Measurements from ENCODE around the gene ARHGAP12. TPM values are rescaled to one million over a fixed set of nuclear protein-coding genes. Genes with fewer than 3 reads are reported as not detected.

Gene ARHGAP12
- total and polyA plus RNA-seq, 2 donors from 2014 or later, result 15.0 to 30.9 TPM

GRCh38 chr10:31830887-31831286, 97.7 kb downstream of the ARHGAP12 start:
- no peak for TF ChIP-seq CTCF (IDR thresholded peaks at IDR 0.05; ENCODE audit: borderline replicate concordance, extremely low read depth, insufficient read depth)
- intact Hi-C loops (cut with DNase I), result no loop called here
- H3K9me3 ChIP-seq (ENCODE audit: control insufficient read depth in 2 of 3, insufficient read depth in 1 of 3, low read length in 3 of 3), result no peaks in the 10 kb centered on the region
- H3K27me3 ChIP-seq (ENCODE audit: control insufficient read depth, insufficient read depth, low read length), result no peaks in the 10 kb centered on the region
- no peak overlapping the region for H3K4me3 ChIP-seq (ENCODE audit: low read length in 3 of 3)
- H3K4me1 ChIP-seq (ENCODE audit: control insufficient read depth in 2 of 3, insufficient read depth in 2 of 3, low read depth in 1 of 3, low read length in 3 of 3), result no peaks in the 10 kb centered on the region
- no peak overlapping the region for H3K9ac ChIP-seq (ENCODE audit: low read length in 3 of 3)
- H3K36me3 ChIP-seq (ENCODE audit: control insufficient read depth in 2 of 3, insufficient read depth in 3 of 3, low read length in 3 of 3), result no peaks in the 10 kb centered on the region
- FAIRE-seq, result no peak
- H3K27ac ChIP-seq (ENCODE audit: low read depth in 2 of 2, low read length in 2 of 2), result no peak overlapping the region
- DNase-seq, result peak in 1 of 5 donors; percentile 5

DNA sequence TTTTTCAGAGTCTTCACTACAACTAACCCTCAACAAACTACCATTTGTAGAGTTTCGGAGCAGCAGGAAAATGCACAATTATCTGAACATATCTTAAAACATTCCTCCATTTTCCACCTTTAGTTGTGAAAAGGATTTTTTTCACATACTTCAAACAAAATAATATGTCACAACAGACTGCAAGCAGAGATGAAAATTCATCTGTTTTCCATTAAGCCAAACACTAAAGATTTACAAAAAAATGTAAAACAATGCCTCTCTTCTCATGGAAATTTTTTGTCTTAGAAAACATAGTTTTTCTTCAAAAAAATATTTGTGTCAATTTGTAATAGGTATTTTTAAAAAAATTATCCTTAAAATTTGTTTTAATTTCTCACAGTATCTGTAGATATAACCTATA, 98.9 kb downstream of the ARHGAP12 start:
- Histone ChIP-seq H3K27me3 (ENCODE audit: control insufficient read depth, insufficient read depth, low read length) (no peaks in the 10 kb centered on the region), H3K9ac (ENCODE audit: low read length in 3 of 3) (no peak overlapping the region), H3K4me3 (ENCODE audit: low read length in 3 of 3) (no peak overlapping the region), H3K9me3 (ENCODE audit: control insufficient read depth in 2 of 3, insufficient read depth in 1 of 3, low read length in 3 of 3) (no peaks in the 10 kb centered on the region), H3K4me1 (ENCODE audit: control insufficient read depth in 2 of 3, insufficient read depth in 2 of 3, low read depth in 1 of 3, low read length in 3 of 3) (no peaks in the 10 kb centered on the region), H3K27ac (ENCODE audit: low read depth in 2 of 2, low read length in 2 of 2) (no peak overlapping the region), H3K36me3 (ENCODE audit: control insufficient read depth in 2 of 3, insufficient read depth in 3 of 3, low read length in 3 of 3) (no peaks in the 10 kb centered on the region)
- DNase-seq (no peak), FAIRE-seq (peak; percentile 17)
- intact Hi-C loops (cut with DNase I), result no loop called here
- no peak for TF ChIP-seq CTCF (IDR thresholded peaks at IDR 0.05; ENCODE audit: borderline replicate concordance, extremely low read depth, insufficient read depth)

DNA sequence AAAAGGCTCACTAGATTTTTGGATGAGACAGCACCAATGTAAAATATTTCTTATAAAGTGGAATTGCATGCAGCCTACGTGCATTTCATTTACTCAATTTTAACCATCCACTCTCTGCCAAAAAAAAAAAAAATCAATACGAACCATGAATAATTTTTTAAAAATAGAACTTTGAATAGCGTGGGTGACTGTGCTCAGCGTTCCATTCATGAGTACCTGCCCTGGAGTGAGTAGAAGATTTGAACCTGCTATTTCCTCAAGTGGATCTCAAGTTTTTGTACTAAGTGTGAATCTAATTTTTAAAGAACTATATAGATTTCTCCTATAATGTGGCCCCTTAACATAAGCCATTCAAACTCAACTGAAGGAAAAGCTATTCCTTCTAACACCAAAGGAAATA, 105.3 kb downstream of the ARHGAP12 start:
- H3K36me3 ChIP-seq (ENCODE audit: control insufficient read depth in 2 of 3, insufficient read depth in 3 of 3, low read length in 3 of 3), result peaks cover 0 to 6% (median 0%) of the 10 kb centered on the region in 3 donors
- intact Hi-C loops (cut with DNase I), result no loop called here
- H3K9ac ChIP-seq (ENCODE audit: low read length in 3 of 3), result no peak overlapping the region

More for the DNA sequence above, 105.3 kb downstream of the ARHGAP12 start:
- no peak for TF ChIP-seq CTCF (IDR thresholded peaks at IDR 0.05; ENCODE audit: borderline replicate concordance, extremely low read depth, insufficient read depth)
- no peak overlapping the region for H3K4me3 ChIP-seq (ENCODE audit: low read length in 3 of 3)
- no peaks in the 10 kb centered on the region for H3K27me3 ChIP-seq (ENCODE audit: control insufficient read depth, insufficient read depth, low read length)
- H3K9me3 ChIP-seq (ENCODE audit: control insufficient read depth in 2 of 3, insufficient read depth in 1 of 3, low read length in 3 of 3), result no peaks in the 10 kb centered on the region
- DNase-seq (no peak), FAIRE-seq (no peak)
- H3K4me1 ChIP-seq (ENCODE audit: control insufficient read depth in 2 of 3, insufficient read depth in 2 of 3, low read depth in 1 of 3, low read length in 3 of 3), result no peaks in the 10 kb centered on the region
- no peak overlapping the region for H3K27ac ChIP-seq (ENCODE audit: low read depth in 2 of 2, low read length in 2 of 2)

All from kidney (tissue), 14 donors.